ENCODE data around the gene MYLK.

- TF ChIP-seq EP300 (IDR thresholded peaks at IDR 0.05) = no peak
- TF ChIP-seq CTCF (IDR thresholded peaks at IDR 0.05) = no peak
Observed at GRCh38 chr3:123610331-123610730, 273.8 kb downstream of the MYLK start.

All from suprapubic skin (tissue), 3 donors.